H1 (cell line): Measurements from ENCODE around the gene ORC3.

ENCODE experiments used
- ASH2L ChIP-seq: fragments of 200-600, 300-600 bp; sonication (generic); IDR thresholded peaks from one replicate; pipeline ENCODE4 v1.7.1; 2017; ENCODE audit warnings: low read length
- BRCA1 ChIP-seq: IDR thresholded peaks from 2 replicates; pipeline ENCODE4 v1.6.1; 2012; ENCODE audit warnings: low read depth, low read length, improper control_type of control experiment
- CHD2 ChIP-seq: IDR thresholded peaks from 2 replicates; pipeline ENCODE4 v1.6.1; 2012; ENCODE audit warnings: low read length, improper control_type of control experiment
- CTCF ChIP-seq, 3 experiments: IDR thresholded peaks; 1 replicate in 2 of 3; 2 replicates in 1 of 3; pipeline versions ENCODE4 v1.5.1 to v1.6.1; 2011; ENCODE audit warnings: low read length in 3 of 3, mild to moderate bottlenecking in 3 of 3, inconsistent platforms in 2 of 3, low read depth in 1 of 3, moderate library complexity in 1 of 3; ENCODE audit not compliant: insufficient read depth in 1 of 3; ENCODE audit errors: control extremely low read depth in 1 of 3
- EZH2 ChIP-seq: fragments of 200-600 bp; sonication (generic); IDR thresholded peaks from 2 replicates; pipeline ENCODE4 v1.7.1; 2012; ENCODE audit warnings: low read depth, mild to moderate bottlenecking, moderate library complexity, low read length, inconsistent platforms; ENCODE audit not compliant: severe bottlenecking
- FOSL1 ChIP-seq: IDR thresholded peaks from 2 replicates; pipeline ENCODE4 v1.6.1; 2011; ENCODE audit warnings: mild to moderate bottlenecking, low read depth, low read length, moderate library complexity; ENCODE audit not compliant: insufficient read depth
- NRF1 ChIP-seq: IDR thresholded peaks from 2 replicates; pipeline ENCODE4 v1.6.1; 2011; ENCODE audit warnings: mild to moderate bottlenecking, low read depth, low read length, improper control_type of control experiment
- POLR2A ChIP-seq, 2 experiments: IDR thresholded peaks; 1 replicate in 1 of 2; 2 replicates in 1 of 2; pipeline ENCODE4 v1.6.1; 2011; ENCODE audit warnings: low read depth in 2 of 2, low read length in 2 of 2, mild to moderate bottlenecking in 2 of 2; ENCODE audit errors: control extremely low read depth in 1 of 2
- POLR2AphosphoS5 ChIP-seq: IDR thresholded peaks from 2 replicates; pipeline ENCODE4 v1.6.1; 2011; ENCODE audit warnings: low read depth, low read length
- RFX5 ChIP-seq: IDR thresholded peaks from 2 replicates; pipeline ENCODE4 v1.6.1; 2011; ENCODE audit warnings: low read depth, low read length, improper control_type of control experiment, borderline replicate concordance
- SP1 ChIP-seq: IDR thresholded peaks from 2 replicates; pipeline ENCODE4 v1.6.1; 2011; ENCODE audit warnings: low read depth, low read length
- TAF1 ChIP-seq: IDR thresholded peaks from 2 replicates; pipeline ENCODE4 v1.6.1; 2011; ENCODE audit warnings: mild to moderate bottlenecking, low read depth, low read length
- ZNF274 ChIP-seq: IDR thresholded peaks from 2 replicates; pipeline ENCODE4 v1.7.0; 2012; ENCODE audit warnings: low read length, borderline replicate concordance; ENCODE audit errors: extremely low read depth

GRCh38 chr6:87701676-87702588 is 112.0 kb downstream of the ORC3 start, which contains the start of gene AKIRIN2:
- TF ChIP-seq CTCF (IDR thresholded peaks at IDR 0.05; ENCODE audit: control extremely low read depth in 1 of 3, insufficient read depth in 1 of 3, low read depth in 1 of 3, low read length in 3 of 3) (no peak), POLR2A (IDR thresholded peaks at IDR 0.05; ENCODE audit: control extremely low read depth in 1 of 2, low read depth in 2 of 2, low read length in 2 of 2) (peak; percentile 96 to 97), FOSL1 (no peak), POLR2AphosphoS5 (peak; percentile 97), SP1 (peak; percentile 81), CHD2 (no peak), ZNF274 (no peak), BRCA1 (no peak), NRF1 (peak; percentile 95), EZH2 (no peak), TAF1 (peak; percentile 96), ASH2L (peak; percentile 35), RFX5 (no peak)
